ENCODE measurements around the gene ZCCHC8. TPM values are rescaled to one million over a fixed set of nuclear protein-coding genes. Genes with fewer than 3 reads are reported as not detected.

ZCCHC8 gene
- total and polyA plus RNA-seq, 2 of the 4 experiments (the other 2 are of a cell fraction): 9.5 to 12.7 TPM

GRCh38 chr12:122495258-122495657 lies 5.5 kb downstream of the ZCCHC8 start:
- Histone ChIP-seq H3K18ac (ENCODE audit: low read depth, low read length) (no peak overlapping the region), H4K8ac (ENCODE audit: low read depth in 2 of 2, low read length in 2 of 2) (no peak overlapping the region), H3K4me2 (ENCODE audit: low read depth, low read length) (no peak overlapping the region), H2BK120ac (ENCODE audit: low read depth, low read length) (no peak overlapping the region), H3K79me1 (ENCODE audit: low read depth in 1 of 2, low read length in 2 of 2) (peaks cover 27 to 56% of the 10 kb centered on the region in 2 experiments), H3K9me1 (ENCODE audit: insufficient read depth, low read length) (no peaks in the 10 kb centered on the region; the same call in 1 of the 2 replicates), H3K4me1 (ENCODE audit: control insufficient read depth, insufficient read depth, low read length) (peaks cover 4% of the 10 kb centered on the region), H2BK15ac (ENCODE audit: low read depth, low read length) (no peak overlapping the region), H2BK5ac (ENCODE audit: low read depth, low read length, poor library complexity, severe bottlenecking) (no peak overlapping the region), H3K9ac (ENCODE audit: low read depth, low read length) (no peak overlapping the region), H3K4me3 (ENCODE audit: insufficient read depth, low read depth, low read length) (no peak overlapping the region), H2BK20ac (ENCODE audit: low read depth, low read length) (no peak overlapping the region), H4K91ac (ENCODE audit: insufficient read depth, low read depth, low read length) (no peak overlapping the region), H3K27me3 (ENCODE audit: control insufficient read depth, insufficient read depth, low read length) (no peaks in the 10 kb centered on the region), H2AK9ac (replicated peaks; ENCODE audit: low read depth, low read length, poor library complexity) (no peak overlapping the region), H3K14ac (replicated peaks; ENCODE audit: low read depth, low read length) (no peak overlapping the region), H2AFZ (replicated peaks; ENCODE audit: low read length, poor library complexity) (no peak overlapping the region), H3K36me3 (ENCODE audit: control insufficient read depth, insufficient read depth, low read length) (peaks cover 21% of the 10 kb centered on the region), H2AK5ac (ENCODE audit: low read depth, low read length) (no peak overlapping the region), H3K56ac (ENCODE audit: extremely low read depth, insufficient read depth, low read length) (no peak overlapping the region), H3K23ac (ENCODE audit: low read depth, low read length) (no peak overlapping the region), H3K27ac (ENCODE audit: insufficient read depth, low read length) (no peak overlapping the region), H4K5ac (ENCODE audit: low read depth, low read length) (no peak overlapping the region), H3K9me3 (ENCODE audit: control insufficient read depth, insufficient read depth, low read length) (no peaks in the 10 kb centered on the region), H4K20me1 (ENCODE audit: insufficient read depth, low read length) (peaks cover 27% of the 10 kb centered on the region), H3K4ac (ENCODE audit: low read depth, low read length) (no peak overlapping the region)
- intact Hi-C loops (cut with micrococcal nuclease): no loop called here
- no TSS peak for BruUV-seq (replicated peaks)
- in situ Hi-C loops (cut with MboI; ENCODE audit: low sequenced_read_pairs): no loop called here
- TF ChIP-seq ELK1 (IDR thresholded peaks at IDR 0.05; ENCODE audit: borderline replicate concordance, low read depth, low read length) (no peak), MXI1 (IDR thresholded peaks at IDR 0.05; ENCODE audit: borderline replicate concordance, low read depth, low read length) (no peak), FOS (IDR thresholded peaks at IDR 0.05; ENCODE audit: low read depth, low read length) (no peak), RFX5 (IDR thresholded peaks at IDR 0.05; ENCODE audit: low read depth, low read length) (no peak), BHLHE40 (IDR thresholded peaks at IDR 0.05; ENCODE audit: low read depth, low read length) (no peak), NFE2L2 (IDR thresholded peaks at IDR 0.05; ENCODE audit: low read depth, low read length) (no peak), CHD1 (IDR thresholded peaks at IDR 0.05; ENCODE audit: low read depth, low read length) (no peak), MAZ (IDR thresholded peaks at IDR 0.05; ENCODE audit: borderline replicate concordance, low read depth, low read length) (no peak), POLR2A (IDR thresholded peaks at IDR 0.05; ENCODE audit: low read depth, low read length) (no peak), RCOR1 (IDR thresholded peaks at IDR 0.05; ENCODE audit: insufficient replicate concordance, low read length) (no peak), RAD21 (IDR thresholded peaks at IDR 0.05; ENCODE audit: low read length) (no peak), MAFK (IDR thresholded peaks at IDR 0.05; ENCODE audit: low read depth, low read length) (no peak), SMC3 (IDR thresholded peaks at IDR 0.05; ENCODE audit: low read depth, low read length) (no peak), CEBPB (IDR thresholded peaks at IDR 0.05; ENCODE audit: low read depth, low read length) (no peak)
- TF ChIP-seq, protein P1, sequence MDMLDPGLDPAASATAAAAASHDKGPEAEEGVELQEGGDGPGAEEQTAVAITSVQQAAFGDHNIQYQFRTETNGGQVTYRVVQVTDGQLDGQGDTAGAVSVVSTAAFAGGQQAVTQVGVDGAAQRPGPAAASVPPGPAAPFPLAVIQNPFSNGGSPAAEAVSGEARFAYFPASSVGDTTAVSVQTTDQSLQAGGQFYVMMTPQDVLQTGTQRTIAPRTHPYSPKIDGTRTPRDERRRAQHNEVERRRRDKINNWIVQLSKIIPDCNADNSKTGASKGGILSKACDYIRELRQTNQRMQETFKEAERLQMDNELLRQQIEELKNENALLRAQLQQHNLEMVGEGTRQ (IDR thresholded peaks at IDR 0.05; ENCODE audit: low read depth, low read length): no peak
- TF ChIP-seq, protein P2, sequence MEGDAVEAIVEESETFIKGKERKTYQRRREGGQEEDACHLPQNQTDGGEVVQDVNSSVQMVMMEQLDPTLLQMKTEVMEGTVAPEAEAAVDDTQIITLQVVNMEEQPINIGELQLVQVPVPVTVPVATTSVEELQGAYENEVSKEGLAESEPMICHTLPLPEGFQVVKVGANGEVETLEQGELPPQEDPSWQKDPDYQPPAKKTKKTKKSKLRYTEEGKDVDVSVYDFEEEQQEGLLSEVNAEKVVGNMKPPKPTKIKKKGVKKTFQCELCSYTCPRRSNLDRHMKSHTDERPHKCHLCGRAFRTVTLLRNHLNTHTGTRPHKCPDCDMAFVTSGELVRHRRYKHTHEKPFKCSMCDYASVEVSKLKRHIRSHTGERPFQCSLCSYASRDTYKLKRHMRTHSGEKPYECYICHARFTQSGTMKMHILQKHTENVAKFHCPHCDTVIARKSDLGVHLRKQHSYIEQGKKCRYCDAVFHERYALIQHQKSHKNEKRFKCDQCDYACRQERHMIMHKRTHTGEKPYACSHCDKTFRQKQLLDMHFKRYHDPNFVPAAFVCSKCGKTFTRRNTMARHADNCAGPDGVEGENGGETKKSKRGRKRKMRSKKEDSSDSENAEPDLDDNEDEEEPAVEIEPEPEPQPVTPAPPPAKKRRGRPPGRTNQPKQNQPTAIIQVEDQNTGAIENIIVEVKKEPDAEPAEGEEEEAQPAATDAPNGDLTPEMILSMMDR (conservative IDR thresholded peaks at IDR 0.05; ENCODE audit: low read depth, low read length): no peak
- ChIA-PET CTCF (interaction anchor here (0.6 kb wide), 1 partner anchor 123 kb away, joined by 5 read pairs; no protein-coding TSS in a partner anchor), POLR2A (ENCODE audit: unreplicated experiment) (interaction anchor here (0.6 kb wide), 1 partner anchor 881 kb away, joined by 6 read pairs; no protein-coding TSS in a partner anchor)
- DNase-seq: no peak
- no CpG with 5 or more reads among the region's 7 CpGs for WGBS, 2 experiments (ENCODE audit: extremely low coverage in 2 of 2, insufficient read length in 1 of 2)
- dilution Hi-C loops (cut with HindIII; ENCODE audit: low sequenced_read_pairs, unreplicated experiment): no loop called here
- no peak for ATAC-seq (ENCODE audit: low read depth)

All from IMR-90 (cell line).